Activated B cell treated with CpG ODN at 0.5 μM for 24 hours (primary cell): ENCODE data around the gene RIMKLB. TPM values are rescaled to one million over a fixed set of nuclear protein-coding genes. Genes with fewer than 3 reads are reported as not detected.

ENCODE experiments used
- ATAC-seq: fragments of 200-7000 bp; cut with Tn5 transposase; one replicate; pipeline ENCODE4 v1.10.0; 2021; ENCODE audit warnings: low read depth, mild to moderate bottlenecking, moderate library complexity
- CTCF ChIA-PET: fragments of 350-600 bp; sonication (Branson Sonifier 250); formaldehyde crosslinking; loops from one replicate; lab custom pipeline; 2021; ENCODE audit warnings: antibody characterized with exemption; lab: Charles Lee
- POLR2A ChIA-PET: fragments of 350-600 bp; sonication (Branson Sonifier 250); formaldehyde crosslinking; loops from one replicate; lab custom pipeline; 2021; ENCODE audit warnings: antibody characterized with exemption; lab: Charles Lee
- DNase-seq: peaks from one replicate; pipeline ENCODE4 v3.0.0; 2022
- H3K27ac Mint-ChIP-seq: one replicate; pipeline ENCODE4 v1.8.0; 2020; ENCODE audit warnings: mixed read lengths
- H3K27me3 Mint-ChIP-seq: one replicate; pipeline ENCODE4 v1.8.0; 2021; ENCODE audit warnings: mixed read lengths
- H3K36me3 Mint-ChIP-seq: one replicate; pipeline ENCODE4 v1.8.0; 2021; ENCODE audit warnings: low read depth, mixed read lengths
- H3K4me1 Mint-ChIP-seq: one replicate; pipeline ENCODE4 v1.8.0; 2021; ENCODE audit warnings: mixed read lengths
- H3K4me3 Mint-ChIP-seq: one replicate; pipeline ENCODE4 v1.8.0; 2020; ENCODE audit warnings: mild to moderate bottlenecking, mixed read lengths
- H3K9me3 Mint-ChIP-seq: one replicate; pipeline ENCODE4 v1.8.0; 2020; ENCODE audit warnings: mixed read lengths
- CTCF ChIP-seq: fragments of 200-600 bp; IDR thresholded peaks from one replicate; pipeline ENCODE4 v1.8.0; 2022; ENCODE audit warnings: antibody characterized with exemption, mild to moderate bottlenecking
- intact Hi-C: fragments of 100-400 bp; cut with micrococcal nuclease; formaldehyde crosslinking; loops from one replicate; pipeline ENCODE4 v1.15.1; 2024
- total RNA-seq: library from RNA; stranded (reverse); gene quantifications from 2 replicates; pipeline ENCODE4 v1.2.3, GENCODE V29; 2022

The RIMKLB gene
- total RNA-seq, 1 donor from 2014 or later, result 31.9 TPM

DNA sequence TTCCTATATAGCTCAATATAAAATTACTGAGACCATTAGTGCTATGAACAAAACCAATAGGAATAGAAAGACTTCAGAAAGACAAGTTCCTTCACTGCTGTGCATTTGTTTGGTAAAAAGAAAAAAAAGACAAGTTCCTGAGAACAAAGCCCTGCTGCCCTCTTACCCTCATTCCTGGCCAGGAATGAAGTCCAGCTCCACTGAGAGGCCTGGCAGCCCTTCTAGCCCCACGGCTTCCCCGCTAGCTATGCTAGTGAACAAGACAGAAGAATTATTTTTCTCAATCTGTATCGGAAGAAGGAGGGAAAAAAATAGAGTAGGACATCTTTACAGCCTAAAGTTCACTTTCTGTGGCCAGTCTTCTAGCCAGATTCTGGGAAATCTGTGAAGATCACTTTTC lies 36.8 kb upstream of the RIMKLB start:
- POLR2A ChIA-PET, result no interaction called here
- H3K27ac Mint-ChIP-seq, result no peak overlapping the region

DNA sequence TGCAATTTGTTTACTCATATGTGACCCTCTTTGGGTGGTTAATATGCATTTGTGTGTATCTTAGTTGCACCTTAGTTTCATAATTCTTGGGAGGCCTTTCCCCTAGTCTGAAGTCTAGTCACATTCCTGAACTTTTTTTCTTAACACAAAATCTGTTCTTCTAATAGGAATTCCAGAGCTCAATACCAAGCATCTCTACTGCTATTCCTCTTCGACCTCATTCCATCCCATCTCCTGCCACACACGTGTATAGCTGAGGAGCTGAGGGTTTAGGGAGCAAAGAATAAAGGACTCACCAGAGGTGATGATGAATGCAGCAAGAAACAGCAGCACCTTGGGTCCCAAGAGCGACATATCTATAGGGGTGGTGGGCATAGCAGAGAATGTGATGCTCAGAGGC lies 36.0 kb upstream of the RIMKLB start:
- ATAC-seq, result no peak
- POLR2A ChIA-PET, result no interaction called here
- Mint-ChIP-seq H3K9me3 (no peaks in the 10 kb centered on the region), H3K36me3 (no peaks in the 10 kb centered on the region), H3K4me3 (no peak overlapping the region), H3K4me1 (no peaks in the 10 kb centered on the region), H3K27ac (no peak overlapping the region), H3K27me3 (peaks cover 2% of the 10 kb centered on the region)
- intact Hi-C loops, result no loop called here
- DNase-seq, result no peak
- CTCF ChIA-PET, result no interaction called here
- TF ChIP-seq CTCF, result no peak

More for the DNA sequence above, 36.8 kb upstream of the RIMKLB start:
- TF ChIP-seq CTCF, result no peak
- Mint-ChIP-seq H3K4me3 (no peak overlapping the region), H3K27me3 (peaks cover 2% of the 10 kb centered on the region), H3K4me1 (no peaks in the 10 kb centered on the region), H3K9me3 (no peaks in the 10 kb centered on the region), H3K36me3 (no peaks in the 10 kb centered on the region)
- intact Hi-C loops, result no loop called here
- DNase-seq (no peak), ATAC-seq (no peak)
- CTCF ChIA-PET, result interaction anchor here (0.6 to 1.5 kb wide), 3 partner anchors 162 to 230 kb away, joined by 3 to 10 read pairs (median 3); no protein-coding TSS in a partner anchor

DNA sequence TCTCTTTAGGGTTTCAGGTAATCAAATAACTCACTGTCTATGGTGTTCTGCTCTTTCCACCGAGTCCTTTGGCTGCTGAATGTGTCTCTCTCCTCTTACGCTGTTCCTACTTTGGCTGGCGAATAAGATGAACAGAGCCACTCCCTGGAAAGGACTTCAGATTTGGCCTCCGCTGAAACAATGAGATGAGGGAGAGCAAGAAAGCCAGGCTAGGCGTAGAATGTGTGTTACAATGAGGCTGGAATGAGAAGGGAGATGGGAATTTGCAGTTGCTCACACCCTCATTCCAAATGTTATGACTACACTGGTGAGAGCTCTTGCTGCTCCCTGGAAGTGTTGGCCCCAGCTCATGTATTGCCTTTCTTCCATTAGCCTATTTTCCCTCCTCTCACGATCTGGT lies 35.2 kb upstream of the RIMKLB start, which contains the start of gene MFAP5:
Gene MFAP5, minus strand, starts transcription at position 234 of the 400 bp plus-strand sequence. CDS start 722 bp downstream, outside the sequence.
- POLR2A ChIA-PET, result no interaction called here
- peaks cover 2% of the 10 kb centered on the region for H3K27me3 Mint-ChIP-seq
- ATAC-seq (no peak), DNase-seq (no peak)
- CTCF ChIA-PET, result no interaction called here
- no peaks in the 10 kb centered on the region for H3K9me3 Mint-ChIP-seq
- intact Hi-C loops, result no loop called here
- no peak within 1 kb of the TSS for H3K27ac Mint-ChIP-seq
- TF ChIP-seq CTCF, result no peak
- peaks cover 4% of the 10 kb centered on the region for H3K4me1 Mint-ChIP-seq
- H3K4me3 Mint-ChIP-seq, result no peak within 1 kb of the TSS
- no peaks in the 10 kb centered on the region for H3K36me3 Mint-ChIP-seq

- ATAC-seq (no peak), DNase-seq (no peak)
- peaks cover 9% of the 10 kb centered on the region for H3K4me1 Mint-ChIP-seq
- no peak overlapping the region for H3K4me3 Mint-ChIP-seq
- H3K27ac Mint-ChIP-seq, result no peak overlapping the region
- POLR2A ChIA-PET, result interaction anchor here (0.6 kb wide), 1 partner anchor 34 kb away, joined by 7 read pairs; the partner anchor contains the start of gene RIMKLB
- no peaks in the 10 kb centered on the region for H3K9me3 Mint-ChIP-seq
- no peak for TF ChIP-seq CTCF
- H3K27me3 Mint-ChIP-seq, result peaks cover 2% of the 10 kb centered on the region
- CTCF ChIA-PET, result interaction anchor here (0.9 kb wide), 1 partner anchor 385 kb away, joined by 3 read pairs; no protein-coding TSS in a partner anchor
- H3K36me3 Mint-ChIP-seq, result no peaks in the 10 kb centered on the region
- intact Hi-C loops, result no loop called here
These were observed 33.4 kb upstream of the RIMKLB start for GRCh38 chr12:8664228-8664913.

- TF ChIP-seq CTCF, result no peak
- ChIA-PET POLR2A (no interaction called here), CTCF (interaction anchor here (0.9 kb wide), 1 partner anchor 16 kb away, joined by 3 read pairs; no protein-coding TSS in a partner anchor)
- ATAC-seq (no peak), DNase-seq (no peak)
- no peak overlapping the region for H3K4me3 Mint-ChIP-seq
- intact Hi-C loops, result no loop called here
- no peak overlapping the region for H3K27ac Mint-ChIP-seq
- peaks cover 9% of the 10 kb centered on the region for H3K4me1 Mint-ChIP-seq
- peaks cover 2% of the 10 kb centered on the region for H3K27me3 Mint-ChIP-seq
- H3K36me3 Mint-ChIP-seq, result no peaks in the 10 kb centered on the region
- H3K9me3 Mint-ChIP-seq, result peaks cover 3% of the 10 kb centered on the region
These were observed 32.0 kb upstream of the RIMKLB start for GRCh38 chr12:8665759-8666158.
